K562 (cell line): Measurements from ENCODE around the gene DCN. TPM values are rescaled to one million over a fixed set of nuclear protein-coding genes. Genes with fewer than 3 reads are reported as not detected.

Experiments
- ATAC-seq: fragments of 200-7000 bp; cut with Tn5 transposase; 3 replicates; pipeline ENCODE4 v1.9.1; 2020; ENCODE audit warnings: moderate library complexity
- BruUV-seq: library from RNA; stranded (reverse); fragments of 400-500 nt; replicated peaks from 2 replicates; lab custom pipeline; 2021; lab: Mats Ljungman, UMichigan
- CTCF ChIA-PET: fragments of 300-600 bp; formaldehyde crosslinking; extraction: SDS; loops from one replicate; lab custom pipeline; 2021; ENCODE audit warnings: low intra/inter-chr PET ratio; lab: Yijun Ruan, JAX
- POLR2A ChIA-PET: fragments of 300-600, 350-650 bp; sonication (Branson Sonifier 250); formaldehyde crosslinking; extraction: SDS; loops from one replicate; lab custom pipeline; 2021; ENCODE audit warnings: antibody characterized with exemption, inconsistent platforms; lab: Yijun Ruan, JAX
- DNase-seq, 4 experiments: peaks; one replicate each; pipeline versions ENCODE4 v3.0.0 to v3.0.0-alpha.2; 2011 to 2018; ENCODE audit warnings: low spot score in 3 of 4, mixed read lengths in 3 of 4; ENCODE audit errors: extremely low read depth in 1 of 4
- FAIRE-seq: peaks from 2 replicates; lab custom pipeline; 2011; peaks lifted over from hg19 to GRCh38; lab: Jason Lieb, UNC
- H2AFZ ChIP-seq: 2 replicates; pipeline ENCODE4 v1.6.0; 2011; ENCODE audit warnings: low read depth, low read length, control low read depth, inconsistent platforms
- H3K27ac ChIP-seq: fragments of 200-600 bp; 3 replicates; pipeline ENCODE4 v1.8.0; 2011; ENCODE audit warnings: low read depth, mild to moderate bottlenecking, control low read depth, inconsistent platforms, low read length, moderate library complexity, mixed read lengths; ENCODE audit errors: extremely low read depth
- H3K27me3 ChIP-seq, 2 experiments: fragments of 300-600 bp in 1 of 2; 2 replicates in 1 of 2; 3 replicates in 1 of 2; pipeline versions ENCODE4 v1.6.0 to v1.8.0; 2011; ENCODE audit warnings: inconsistent platforms in 2 of 2, low read length in 2 of 2, mild to moderate bottlenecking in 1 of 2, mixed read lengths in 1 of 2, moderate library complexity in 1 of 2; ENCODE audit not compliant: control insufficient read depth in 2 of 2, insufficient read depth in 2 of 2
- H3K36me3 ChIP-seq: fragments of 300-600 bp; 3 replicates; pipeline ENCODE4 v1.8.0; 2011; ENCODE audit warnings: mild to moderate bottlenecking, low read length, inconsistent platforms; ENCODE audit not compliant: control insufficient read depth, insufficient read depth
- H3K4me1 ChIP-seq, 2 experiments: fragments of 200-600 bp in 1 of 2; replicated peaks in 1 of 2; 2 replicates in 1 of 2; 3 replicates in 1 of 2; pipeline versions ENCODE4 v1.5.1 to v1.8.0; 2011; ENCODE audit warnings: inconsistent platforms in 2 of 2, low read length in 2 of 2, mild to moderate bottlenecking in 1 of 2, mixed read lengths in 1 of 2, moderate library complexity in 1 of 2; ENCODE audit not compliant: control insufficient read depth in 2 of 2, insufficient read depth in 2 of 2
- H3K4me2 ChIP-seq: 2 replicates; pipeline ENCODE4 v1.6.1; 2011; ENCODE audit warnings: low read length, control low read depth, inconsistent platforms, mixed read lengths; ENCODE audit not compliant: insufficient read depth
- H3K4me3 ChIP-seq: fragments of 200-600 bp; sonication (generic), shearing (Covaris generic); 2 replicates; pipeline ENCODE4 v1.5.1; 2016; ENCODE audit warnings: control low read depth, inconsistent platforms
- H3K79me2 ChIP-seq: fragments of 200-600 bp; 3 replicates; pipeline ENCODE4 v1.8.0; 2011; ENCODE audit warnings: low read length, inconsistent platforms; ENCODE audit not compliant: control insufficient read depth, insufficient read depth
- H3K9ac ChIP-seq, 2 experiments: 2 replicates each; pipeline versions ENCODE4 v1.6.0 to v1.6.1; 2011; ENCODE audit warnings: low read depth in 2 of 2, low read length in 2 of 2, control low read depth in 1 of 2, inconsistent platforms in 1 of 2, mild to moderate bottlenecking in 1 of 2, mixed read lengths in 1 of 2; ENCODE audit not compliant: insufficient read depth in 1 of 2
- H3K9me1 ChIP-seq: one replicate; pipeline ENCODE4 v1.6.0; 2011; ENCODE audit warnings: inconsistent platforms, mild to moderate bottlenecking, low read length, moderate library complexity; ENCODE audit not compliant: control insufficient read depth, insufficient read depth
- H3K9me3 ChIP-seq: replicated peaks from 2 replicates; pipeline ENCODE4 v1.5.1; 2011; ENCODE audit warnings: low read depth, low read length, inconsistent platforms; ENCODE audit not compliant: control insufficient read depth, insufficient read depth
- H4K20me1 ChIP-seq: replicated peaks from 2 replicates; pipeline ENCODE4 v1.6.1; 2011; ENCODE audit warnings: low read length, inconsistent platforms, mixed read lengths; ENCODE audit not compliant: control insufficient read depth, insufficient read depth
- FOXJ3 ChIP-seq: sonication (generic); formaldehyde crosslinking; IDR thresholded peaks from 2 replicates; pipeline ENCODE4 v1.4.0; 2020; ENCODE audit warnings: mild to moderate bottlenecking, missing genetic modification reagents
- GTF2E2 ChIP-seq: fragments of 200-800 bp; sonication (Bioruptor generic); IDR thresholded peaks from 2 replicates; pipeline ENCODE4 v1.6.1; 2016; ENCODE audit warnings: missing genetic modification characterization, missing compliant biosample characterization
- HDAC6 ChIP-seq: IDR thresholded peaks from 2 replicates; pipeline ENCODE4 v1.6.1; 2012; ENCODE audit warnings: low read depth, mild to moderate bottlenecking, control low read depth, inconsistent platforms, low read length, moderate library complexity
- PURB ChIP-seq: sonication (generic); formaldehyde crosslinking; IDR thresholded peaks from 2 replicates; pipeline ENCODE4 v1.9.0; 2021; ENCODE audit warnings: low read depth, mild to moderate bottlenecking, missing genetic modification reagents
- ZNF133 ChIP-seq: fragments of 250-450 bp; sonication (Bioruptor Pico); IDR thresholded peaks from 2 replicates; pipeline ENCODE4 v1.4.0; 2020; ENCODE audit warnings: mild to moderate bottlenecking
- ZNF134 ChIP-seq: fragments of 250-450 bp; sonication (Bioruptor Pico); conservative IDR thresholded peaks from 2 replicates; pipeline ENCODE4 v1.4.0; 2020
- ZNF197 ChIP-seq: fragments of 200-800 bp; sonication (Bioruptor generic); IDR thresholded peaks from 2 replicates; pipeline ENCODE4 v1.6.1; 2016; ENCODE audit warnings: low read depth, missing genetic modification characterization, missing compliant biosample characterization
- ZNF212 ChIP-seq: fragments of 450-650 bp; formaldehyde crosslinking; IDR thresholded peaks from 2 replicates; pipeline ENCODE4 v1.4.0; 2020; ENCODE audit warnings: mild to moderate bottlenecking
- ZNF41 ChIP-seq: fragments of 250-450 bp; sonication (Bioruptor Pico); conservative IDR thresholded peaks from 2 replicates; pipeline ENCODE4 v1.4.0; 2020; ENCODE audit warnings: mild to moderate bottlenecking
- WGBS: fragments of 100-300 bp; shearing (Covaris generic); methylation state at CpG from one replicate; pipeline ENCODE4 v1.1.6; 2016; ENCODE audit warnings: low coverage, mixed read lengths; ENCODE audit not compliant: insufficient coverage; ENCODE audit errors: missing lambda C conversion rate; 5-methylcytosine and 5-hydroxymethylcytosine counted together
- in situ Hi-C: fragments of 300-500 bp; cut with MboI; formaldehyde crosslinking; loops from 4 replicates; pipeline ENCODE4 v1.15.0; 2018; ENCODE audit warnings: inconsistent platforms, mixed read lengths
- intact Hi-C: fragments of 100-400 bp; cut with micrococcal nuclease; formaldehyde crosslinking; loops from 2 replicates; pipeline ENCODE4 v1.14.2; 2022
- polyA plus RNA-seq, 8 experiments: library from polyadenylated mRNA; depleted of rRNA in 4 of 8; stranded (reverse) in 5 of 8; unstranded in 3 of 8; fragments of >200 nt; fragmentation: Nextera tagmentation in 2 of 8; fragmentation: Illumina TruSeq in 1 of 8; extraction: Ambion mirVana in 2 of 8; extraction: Trizol in 1 of 8; gene quantifications; 2 replicates each; pipeline versions ENCODE4 v1.2.1 to v1.2.3, GENCODE V29; 2011 to 2014; ENCODE audit warnings: inconsistent platforms in 1 of 8, missing spikeins in 1 of 8
- total RNA-seq, 7 experiments: library from RNA; depleted of rRNA in 6 of 7; stranded (reverse); fragments of >200 nt in 6 of 7; fragmentation: Illumina TruSeq in 2 of 7; extraction: Trizol in 2 of 7; gene quantifications; 2 replicates each; pipeline versions ENCODE4 v1.2.1 to v1.2.3, GENCODE V29; 2011 to 2021; ENCODE audit warnings: low replicate concordance in 1 of 7
- TF ChIP-seq, protein P1 (sequence below), 2 experiments: fragments of 450-650 bp in 1 of 2; IDR thresholded peaks; 2 replicates each; pipeline ENCODE4 v1.6.1; 2011 to 2017; ENCODE audit warnings: low read depth in 2 of 2, antibody characterized with exemption in 1 of 2, borderline replicate concordance in 1 of 2, low read length in 1 of 2, mild to moderate bottlenecking in 1 of 2, mixed read lengths in 1 of 2; ENCODE audit not compliant: control insufficient read depth in 1 of 2
- TF ChIP-seq, protein P2 (sequence below), 2 experiments: IDR thresholded peaks; 2 replicates each; pipeline ENCODE4 v1.6.1; 2012; ENCODE audit warnings: improper control_type of control experiment in 2 of 2, low read depth in 2 of 2, low read length in 2 of 2, borderline replicate concordance in 1 of 2
- TF ChIP-seq, protein P3 (sequence below): sonication (generic); formaldehyde crosslinking; IDR thresholded peaks from 2 replicates; pipeline ENCODE4 v1.8.0; 2022; ENCODE audit warnings: mild to moderate bottlenecking, missing genetic modification reagents

Gene DCN
- total and polyA plus RNA-seq, 9 of the 15 experiments (the other 6 are each of a cell fraction or from before 2014, with no cell fraction given): 0.08 to 2.4 (median 0.31) TPM; not detected in 1

GRCh38 chr12:91230841-91231240, 48.2 kb upstream of the DCN start (continued):
- TF ChIP-seq, protein P1, sequence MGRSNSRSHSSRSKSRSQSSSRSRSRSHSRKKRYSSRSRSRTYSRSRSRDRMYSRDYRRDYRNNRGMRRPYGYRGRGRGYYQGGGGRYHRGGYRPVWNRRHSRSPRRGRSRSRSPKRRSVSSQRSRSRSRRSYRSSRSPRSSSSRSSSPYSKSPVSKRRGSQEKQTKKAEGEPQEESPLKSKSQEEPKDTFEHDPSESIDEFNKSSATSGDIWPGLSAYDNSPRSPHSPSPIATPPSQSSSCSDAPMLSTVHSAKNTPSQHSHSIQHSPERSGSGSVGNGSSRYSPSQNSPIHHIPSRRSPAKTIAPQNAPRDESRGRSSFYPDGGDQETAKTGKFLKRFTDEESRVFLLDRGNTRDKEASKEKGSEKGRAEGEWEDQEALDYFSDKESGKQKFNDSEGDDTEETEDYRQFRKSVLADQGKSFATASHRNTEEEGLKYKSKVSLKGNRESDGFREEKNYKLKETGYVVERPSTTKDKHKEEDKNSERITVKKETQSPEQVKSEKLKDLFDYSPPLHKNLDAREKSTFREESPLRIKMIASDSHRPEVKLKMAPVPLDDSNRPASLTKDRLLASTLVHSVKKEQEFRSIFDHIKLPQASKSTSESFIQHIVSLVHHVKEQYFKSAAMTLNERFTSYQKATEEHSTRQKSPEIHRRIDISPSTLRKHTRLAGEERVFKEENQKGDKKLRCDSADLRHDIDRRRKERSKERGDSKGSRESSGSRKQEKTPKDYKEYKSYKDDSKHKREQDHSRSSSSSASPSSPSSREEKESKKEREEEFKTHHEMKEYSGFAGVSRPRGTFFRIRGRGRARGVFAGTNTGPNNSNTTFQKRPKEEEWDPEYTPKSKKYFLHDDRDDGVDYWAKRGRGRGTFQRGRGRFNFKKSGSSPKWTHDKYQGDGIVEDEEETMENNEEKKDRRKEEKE (IDR thresholded peaks at IDR 0.05; ENCODE audit: borderline replicate concordance in 1 of 2, control insufficient read depth in 1 of 2, low read depth in 2 of 2, low read length in 1 of 2): no peak
- TF ChIP-seq ZNF212 (CRISPR knock-in tag) (no peak), GTF2E2 (no peak), PURB (CRISPR knock-in tag) (no peak)

DNA sequence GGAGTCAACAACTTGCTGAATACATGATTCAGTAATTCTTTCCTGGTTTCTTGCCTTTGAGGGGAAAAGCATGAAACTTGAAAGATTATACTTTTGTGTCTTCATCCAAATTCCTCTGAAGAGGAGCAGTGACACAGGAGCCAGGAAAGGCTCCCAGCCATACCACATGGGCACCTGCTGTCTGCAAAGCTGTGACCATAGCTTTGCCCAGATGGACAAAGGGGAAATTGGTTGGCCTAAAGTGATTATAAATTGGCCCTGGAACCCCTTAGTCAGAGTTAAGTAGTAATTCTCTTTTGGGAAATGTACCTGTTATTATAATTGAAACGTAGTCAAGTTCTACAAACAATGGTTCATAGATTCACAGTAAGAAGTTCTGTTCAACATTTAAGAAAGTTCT, 44.3 kb upstream of the DCN start:
- CTCF ChIA-PET: no interaction called here
- 0% methylated on average over 1 of the region's 1 CpG for WGBS
- no peak for TF ChIP-seq FOXJ3 (CRISPR knock-in tag)
- TF ChIP-seq, protein P2, sequence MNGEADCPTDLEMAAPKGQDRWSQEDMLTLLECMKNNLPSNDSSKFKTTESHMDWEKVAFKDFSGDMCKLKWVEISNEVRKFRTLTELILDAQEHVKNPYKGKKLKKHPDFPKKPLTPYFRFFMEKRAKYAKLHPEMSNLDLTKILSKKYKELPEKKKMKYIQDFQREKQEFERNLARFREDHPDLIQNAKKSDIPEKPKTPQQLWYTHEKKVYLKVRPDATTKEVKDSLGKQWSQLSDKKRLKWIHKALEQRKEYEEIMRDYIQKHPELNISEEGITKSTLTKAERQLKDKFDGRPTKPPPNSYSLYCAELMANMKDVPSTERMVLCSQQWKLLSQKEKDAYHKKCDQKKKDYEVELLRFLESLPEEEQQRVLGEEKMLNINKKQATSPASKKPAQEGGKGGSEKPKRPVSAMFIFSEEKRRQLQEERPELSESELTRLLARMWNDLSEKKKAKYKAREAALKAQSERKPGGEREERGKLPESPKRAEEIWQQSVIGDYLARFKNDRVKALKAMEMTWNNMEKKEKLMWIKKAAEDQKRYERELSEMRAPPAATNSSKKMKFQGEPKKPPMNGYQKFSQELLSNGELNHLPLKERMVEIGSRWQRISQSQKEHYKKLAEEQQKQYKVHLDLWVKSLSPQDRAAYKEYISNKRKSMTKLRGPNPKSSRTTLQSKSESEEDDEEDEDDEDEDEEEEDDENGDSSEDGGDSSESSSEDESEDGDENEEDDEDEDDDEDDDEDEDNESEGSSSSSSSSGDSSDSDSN (IDR thresholded peaks at IDR 0.05; ENCODE audit: borderline replicate concordance in 1 of 2, low read depth in 2 of 2, low read length in 2 of 2): no peak
- no peak for TF ChIP-seq ZNF41 (CRISPR knock-in tag)
- no peak for TF ChIP-seq ZNF133 (CRISPR knock-in tag)
- TF ChIP-seq HDAC6: no peak
- no peak for TF ChIP-seq ZNF134
- no peak for TF ChIP-seq ZNF197 (CRISPR knock-in tag)
- TF ChIP-seq, protein P3, sequence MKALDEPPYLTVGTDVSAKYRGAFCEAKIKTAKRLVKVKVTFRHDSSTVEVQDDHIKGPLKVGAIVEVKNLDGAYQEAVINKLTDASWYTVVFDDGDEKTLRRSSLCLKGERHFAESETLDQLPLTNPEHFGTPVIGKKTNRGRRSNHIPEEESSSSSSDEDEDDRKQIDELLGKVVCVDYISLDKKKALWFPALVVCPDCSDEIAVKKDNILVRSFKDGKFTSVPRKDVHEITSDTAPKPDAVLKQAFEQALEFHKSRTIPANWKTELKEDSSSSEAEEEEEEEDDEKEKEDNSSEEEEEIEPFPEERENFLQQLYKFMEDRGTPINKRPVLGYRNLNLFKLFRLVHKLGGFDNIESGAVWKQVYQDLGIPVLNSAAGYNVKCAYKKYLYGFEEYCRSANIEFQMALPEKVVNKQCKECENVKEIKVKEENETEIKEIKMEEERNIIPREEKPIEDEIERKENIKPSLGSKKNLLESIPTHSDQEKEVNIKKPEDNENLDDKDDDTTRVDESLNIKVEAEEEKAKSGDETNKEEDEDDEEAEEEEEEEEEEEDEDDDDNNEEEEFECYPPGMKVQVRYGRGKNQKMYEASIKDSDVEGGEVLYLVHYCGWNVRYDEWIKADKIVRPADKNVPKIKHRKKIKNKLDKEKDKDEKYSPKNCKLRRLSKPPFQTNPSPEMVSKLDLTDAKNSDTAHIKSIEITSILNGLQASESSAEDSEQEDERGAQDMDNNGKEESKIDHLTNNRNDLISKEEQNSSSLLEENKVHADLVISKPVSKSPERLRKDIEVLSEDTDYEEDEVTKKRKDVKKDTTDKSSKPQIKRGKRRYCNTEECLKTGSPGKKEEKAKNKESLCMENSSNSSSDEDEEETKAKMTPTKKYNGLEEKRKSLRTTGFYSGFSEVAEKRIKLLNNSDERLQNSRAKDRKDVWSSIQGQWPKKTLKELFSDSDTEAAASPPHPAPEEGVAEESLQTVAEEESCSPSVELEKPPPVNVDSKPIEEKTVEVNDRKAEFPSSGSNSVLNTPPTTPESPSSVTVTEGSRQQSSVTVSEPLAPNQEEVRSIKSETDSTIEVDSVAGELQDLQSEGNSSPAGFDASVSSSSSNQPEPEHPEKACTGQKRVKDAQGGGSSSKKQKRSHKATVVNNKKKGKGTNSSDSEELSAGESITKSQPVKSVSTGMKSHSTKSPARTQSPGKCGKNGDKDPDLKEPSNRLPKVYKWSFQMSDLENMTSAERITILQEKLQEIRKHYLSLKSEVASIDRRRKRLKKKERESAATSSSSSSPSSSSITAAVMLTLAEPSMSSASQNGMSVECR (CRISPR knock-in tag): no peak

More for the DNA sequence above, 44.3 kb upstream of the DCN start:
- FAIRE-seq: no peak
- in situ Hi-C loops: no loop called here
- ATAC-seq: no peak
- H3K4me1 ChIP-seq: no peaks in the 10 kb centered on the region
- no peak overlapping the region for H2AFZ ChIP-seq
- no peak overlapping the region for H3K9ac ChIP-seq
- no TSS peak for BruUV-seq
- H3K79me2 ChIP-seq: no peaks in the 10 kb centered on the region
- H3K27ac ChIP-seq: no peak overlapping the region
- no peaks in the 10 kb centered on the region for H3K27me3 ChIP-seq
- H3K4me3 ChIP-seq: no peak overlapping the region
- POLR2A ChIA-PET: no interaction called here
- no peak overlapping the region for H3K4me2 ChIP-seq
- DNase-seq: no peak
- no peaks in the 10 kb centered on the region for H4K20me1 ChIP-seq
- H3K9me1 ChIP-seq: no peaks in the 10 kb centered on the region
- intact Hi-C loops: no loop called here
- no peaks in the 10 kb centered on the region for H3K9me3 ChIP-seq
- no peaks in the 10 kb centered on the region for H3K36me3 ChIP-seq
